ENCODE measurements around the gene IQCH. TPM values are rescaled to one million over a fixed set of nuclear protein-coding genes. Genes with fewer than 3 reads are reported as not detected.

The IQCH gene
- total and polyA plus RNA-seq, 2 experiments from 2014 or later = 1.7 to 4.6 TPM

- Histone ChIP-seq H3K4me2 (no peak overlapping the region), H2AFZ (no peak overlapping the region), H3K27me3 (ENCODE audit: insufficient read depth) (no peaks in the 10 kb centered on the region), H4K20me1 (replicated peaks; ENCODE audit: insufficient read depth) (no peaks in the 10 kb centered on the region), H3K79me2 (replicated peaks; ENCODE audit: insufficient read depth) (no peaks in the 10 kb centered on the region), H3K36me3 (ENCODE audit: insufficient read depth) (no peaks in the 10 kb centered on the region; the same call in 1 of the 2 replicates), H3K27ac (ENCODE audit: low read depth) (no peak overlapping the region), H3K4me1 (ENCODE audit: insufficient read depth) (no peaks in the 10 kb centered on the region), H3F3A (replicated peaks; ENCODE audit: low read depth) (no peaks in the 10 kb centered on the region), H3K4me3 (no peak overlapping the region), H3K9me2 (ENCODE audit: insufficient read depth) (no peaks in the 10 kb centered on the region)
- no peak overlapping the region for H3K27ac Mint-ChIP-seq
- ATAC-seq (no peak), DNase-seq (ENCODE audit: low spot score) (no peak)
- no peak for TF ChIP-seq EZH2 (IDR thresholded peaks at IDR 0.05; ENCODE audit: low read depth, unreplicated experiment)
- TF ChIP-seq JUNB (IDR thresholded peaks at IDR 0.05; ENCODE audit: unreplicated experiment) = no peak
- no peak for TF ChIP-seq ZNF114 (CRISPR knock-in tag; IDR thresholded peaks at IDR 0.05)
- no peak for TF ChIP-seq STAT1 (IDR thresholded peaks at IDR 0.05; ENCODE audit: unreplicated experiment)
- no peak for TF ChIP-seq NANOG (IDR thresholded peaks at IDR 0.05; ENCODE audit: borderline replicate concordance)
- no peak for TF ChIP-seq REST (IDR thresholded peaks at IDR 0.05; ENCODE audit: unreplicated experiment)
- no peak for TF ChIP-seq ZNF462 (CRISPR knock-in tag; IDR thresholded peaks at IDR 0.05)
- no peak for TF ChIP-seq POLR2AphosphoS5 (IDR thresholded peaks at IDR 0.05; ENCODE audit: low read depth)
- TF ChIP-seq ZNF331 (CRISPR knock-in tag; IDR thresholded peaks at IDR 0.05; ENCODE audit: low read depth) = no peak
- TF ChIP-seq ETS1 (IDR thresholded peaks at IDR 0.05) = no peak
- TF ChIP-seq CTCF (conservative IDR thresholded peaks at IDR 0.05; ENCODE audit: low read depth in 2 of 2) = no peak
- TF ChIP-seq EZH2phosphoT487 (IDR thresholded peaks at IDR 0.05; ENCODE audit: unreplicated experiment) = no peak
- no peak for TF ChIP-seq CREB1 (CRISPR knock-in tag; IDR thresholded peaks at IDR 0.05; ENCODE audit: low read depth)
- H3K36me3 Mint-ChIP-seq (ENCODE audit: low read depth) = peaks cover 15% of the 10 kb centered on the region; the same call in 2 of the 3 replicates
- no peak overlapping the region for H3K4me3 Mint-ChIP-seq
- H3K4me1 Mint-ChIP-seq = peaks cover 9% of the 10 kb centered on the region
- peaks cover 15% of the 10 kb centered on the region for H3K9me3 Mint-ChIP-seq
- peaks cover 2% of the 10 kb centered on the region for H3K27me3 Mint-ChIP-seq (ENCODE audit: insufficient read depth, low read depth, poor library complexity)
Observed at GRCh38 chr15:67349634-67350033, 95.0 kb downstream of the IQCH start.
